PC-3 (cell line): ENCODE results near the gene PCDHA5. TPM values are rescaled to one million over a fixed set of nuclear protein-coding genes. Genes with fewer than 3 reads are reported as not detected.
"Not testable (repeated sequence)": the region's sequence is repeated elsewhere in the genome, so short reads cannot be mapped to it uniquely, and the experiment has no call there.

ENCODE experiments used
- ATAC-seq: fragments of 200-7000 bp; cut with Tn5 transposase; 2 replicates; pipeline ENCODE4 v1.9.1; 2020; ENCODE audit warnings: mild to moderate bottlenecking, moderate library complexity
- BruUV-seq: library from RNA; stranded (reverse); fragments of 400-500 nt; replicated peaks from 2 replicates; lab custom pipeline; 2021; lab: Mats Ljungman, UMichigan
- CTCF ChIA-PET: fragments of 300-600 bp; sonication (Branson Sonifier 250); formaldehyde crosslinking; loops from one replicate; lab custom pipeline; 2022; ENCODE audit warnings: antibody characterized with exemption; lab: Charles Lee
- POLR2A ChIA-PET: fragments of 300-600 bp; sonication (Branson Sonifier 250); formaldehyde crosslinking; loops from one replicate; lab custom pipeline; 2022; ENCODE audit warnings: antibody characterized with exemption; ENCODE audit not compliant: unreplicated experiment; lab: Charles Lee
- DNase-seq: peaks from one replicate; pipeline ENCODE4 v3.0.0-alpha.2; 2015
- H2AFZ ChIP-seq: fragments of 300-600 bp; sonication (generic); 2 replicates; pipeline ENCODE4 v1.6.0; 2016; ENCODE audit warnings: antibody characterized with exemption, low read length
- H3F3A ChIP-seq: fragments of 300-600 bp; sonication (generic); one replicate; pipeline ENCODE4 v1.6.0; 2017; ENCODE audit warnings: antibody characterized with exemption, low read length, control low read depth, mild to moderate bottlenecking; ENCODE audit not compliant: unreplicated experiment
- H3K27ac ChIP-seq: fragments of 300-600 bp; sonication (generic); 2 replicates; pipeline ENCODE4 v1.5.1; 2016; ENCODE audit warnings: mild to moderate bottlenecking, low read length
- H3K27me3 ChIP-seq: fragments of 300-600 bp; sonication (generic); 2 replicates; pipeline ENCODE4 v1.6.1; 2016; ENCODE audit warnings: low read length, mixed read lengths
- H3K36me3 ChIP-seq: fragments of 300-600 bp; sonication (generic); 2 replicates; pipeline ENCODE4 v1.6.1; 2016; ENCODE audit warnings: low read depth, mixed run types, low read length, mixed read lengths
- H3K4me1 ChIP-seq: fragments of 300-600 bp; sonication (generic); 2 replicates; pipeline ENCODE4 v1.5.1; 2016; ENCODE audit warnings: low read length; ENCODE audit not compliant: insufficient read depth
- H3K4me2 ChIP-seq: fragments of 300-600 bp; sonication (generic); 2 replicates; pipeline ENCODE4 v1.6.0; 2016; ENCODE audit warnings: low read length
- H3K4me3 ChIP-seq: fragments of 300-600 bp; sonication (generic); 2 replicates; pipeline ENCODE4 v1.5.1; 2016; ENCODE audit warnings: mild to moderate bottlenecking, low read length, mixed read lengths
- H3K79me2 ChIP-seq: fragments of 300-600 bp; sonication (generic); 2 replicates; pipeline ENCODE4 v1.6.1; 2017; ENCODE audit warnings: low read length, mixed read lengths
- H3K9ac ChIP-seq: fragments of 300-600 bp; sonication (generic); 2 replicates; pipeline ENCODE4 v1.6.0; 2016; ENCODE audit warnings: mild to moderate bottlenecking, low read length
- H3K9me2 ChIP-seq: fragments of 300-600 bp; sonication (generic); replicated peaks from 2 replicates; pipeline ENCODE4 v1.6.1; 2016; ENCODE audit warnings: mixed run types, low read length, mixed read lengths
- H3K9me3 ChIP-seq: fragments of 300-600 bp; sonication (generic); 2 replicates; pipeline ENCODE4 v1.6.1; 2016; ENCODE audit warnings: low read length, mixed read lengths
- H4K20me1 ChIP-seq: fragments of 300-600 bp; sonication (generic); 2 replicates; pipeline ENCODE4 v1.6.1; 2016; ENCODE audit warnings: low read length, mixed read lengths
- CTCF ChIP-seq: fragments of 300-600 bp; sonication (generic); conservative IDR thresholded peaks from 2 replicates; pipeline ENCODE4 v1.5.1; 2017; ENCODE audit warnings: antibody characterized with exemption, low read depth, mild to moderate bottlenecking, low read length
- EZH2 ChIP-seq: fragments of 300-600 bp; sonication (generic); IDR thresholded peaks from one replicate; pipeline ENCODE4 v1.6.1; 2017; ENCODE audit warnings: antibody characterized with exemption, mild to moderate bottlenecking, low read length; ENCODE audit not compliant: unreplicated experiment
- EZH2phosphoT487 ChIP-seq: fragments of 300-600 bp; sonication (generic); IDR thresholded peaks from 2 replicates; pipeline ENCODE4 v1.6.1; 2018; ENCODE audit warnings: mild to moderate bottlenecking, antibody characterized with exemption, low read length, borderline replicate concordance
- intact Hi-C: fragments of 100-400 bp; cut with micrococcal nuclease; formaldehyde crosslinking; loops from 2 replicates; pipeline ENCODE4 v1.9.0; 2023
- total RNA-seq: library from RNA; depleted of rRNA; stranded (reverse); fragments of >200 nt; gene quantifications from 2 replicates; pipeline ENCODE4 v1.2.3, GENCODE V29; 2014

The PCDHA5 gene
- total RNA-seq, 1 experiment from 2014 or later: 1.5 TPM

- H3K36me3 ChIP-seq: peaks cover 2% of the 10 kb centered on the region; the same call in 1 of the 2 replicates
- H3K79me2 ChIP-seq: no peaks in the 10 kb centered on the region
- H3K9me2 ChIP-seq: no peaks in the 10 kb centered on the region
- no peaks in the 10 kb centered on the region for H3K4me1 ChIP-seq
- H3K4me2 ChIP-seq: no peak overlapping the region
- no peak overlapping the region for H3K9ac ChIP-seq
- BruUV-seq: no TSS peak
- ATAC-seq (no peak), DNase-seq (no peak)
- H4K20me1 ChIP-seq: no peaks in the 10 kb centered on the region
- H3K9me3 ChIP-seq: peaks cover 18% of the 10 kb centered on the region
- H3K27me3 ChIP-seq: no peaks in the 10 kb centered on the region
- ChIA-PET CTCF (no interaction called here), POLR2A (no interaction called here)
- no peaks in the 10 kb centered on the region for H3F3A ChIP-seq
- no peak overlapping the region for H3K4me3 ChIP-seq
- TF ChIP-seq EZH2 (no peak), CTCF (no peak), EZH2phosphoT487 (no peak)
- intact Hi-C loops: no loop called here
- H3K27ac ChIP-seq: no peak overlapping the region
- H2AFZ ChIP-seq: no peak overlapping the region
Measured at GRCh38 chr5:140791089-140791488, 30.3 kb upstream of the PCDHA5 start.

- no peaks in the 10 kb centered on the region for H3K4me1 ChIP-seq
- H3K9me2 ChIP-seq: no peaks in the 10 kb centered on the region
- no peak within 1 kb of the TSS for H3K4me2 ChIP-seq
- DNase-seq: no peak
- no peaks in the 10 kb centered on the region for H3F3A ChIP-seq
- H3K36me3 ChIP-seq: peaks cover 2% of the 10 kb centered on the region; the same call in 1 of the 2 replicates
- no peak for ATAC-seq
- H3K27me3 ChIP-seq: no peaks in the 10 kb centered on the region
- H4K20me1 ChIP-seq: no peaks in the 10 kb centered on the region
- intact Hi-C loops: no loop called here
- H3K27ac ChIP-seq: no peak within 1 kb of the TSS
- BruUV-seq: no TSS peak
- H3K4me3 ChIP-seq: no peak within 1 kb of the TSS
- TF ChIP-seq CTCF (no peak), EZH2 (no peak), EZH2phosphoT487 (no peak)
- H3K79me2 ChIP-seq: no peaks in the 10 kb centered on the region
- H3K9ac ChIP-seq: no peak within 1 kb of the TSS
- H2AFZ ChIP-seq: no peak within 1 kb of the TSS
- ChIA-PET CTCF (no interaction called here), POLR2A (no interaction called here)
- peaks cover 10% of the 10 kb centered on the region; the same call in 1 of the 2 replicates for H3K9me3 ChIP-seq
Measured at GRCh38 chr5:140794595-140795258, 26.7 kb upstream of the PCDHA5 start, which contains the start of gene PCDHA2. PCDHA2 (plus strand) TSS chr5:140794852.

- Histone ChIP-seq H3K4me1 (no peaks in the 10 kb centered on the region), H4K20me1 (no peaks in the 10 kb centered on the region), H3K27me3 (no peaks in the 10 kb centered on the region), H2AFZ (no peak overlapping the region), H3K27ac (no peak overlapping the region), H3F3A (no peaks in the 10 kb centered on the region), H3K9ac (no peak overlapping the region), H3K4me3 (no peak overlapping the region), H3K4me2 (no peak overlapping the region), H3K36me3 (peaks cover 2% of the 10 kb centered on the region; the same call in 1 of the 2 replicates), H3K9me2 (no peaks in the 10 kb centered on the region), H3K79me2 (no peaks in the 10 kb centered on the region), H3K9me3 (peaks cover 9% of the 10 kb centered on the region; the same call in 1 of the 2 replicates)
- POLR2A ChIA-PET: no interaction called here
- BruUV-seq: no TSS peak
- ATAC-seq (no peak), DNase-seq (no peak)
- CTCF ChIA-PET: no interaction called here
- intact Hi-C loops: no loop called here
- TF ChIP-seq EZH2 (no peak), EZH2phosphoT487 (no peak), CTCF (no peak)
Measured at GRCh38 chr5:140795259-140795641, 26.2 kb upstream of the PCDHA5 start.

GRCh38 chr5:140796072-140796717 is 25.2 kb upstream of the PCDHA5 start:
- H3K36me3 ChIP-seq, intact Hi-C loops, H3K4me2 ChIP-seq, ATAC-seq, H3K4me3 ChIP-seq, POLR2A ChIA-PET, H3K4me1 ChIP-seq, H3K9ac ChIP-seq, H3F3A ChIP-seq, H3K9me3 ChIP-seq, H2AFZ ChIP-seq, DNase-seq, BruUV-seq, CTCF ChIA-PET, H3K27ac ChIP-seq, H3K79me2 ChIP-seq, H4K20me1 ChIP-seq, H3K9me2 ChIP-seq, H3K27me3 ChIP-seq: not testable (repeated sequence)
